GM18499 (cell line): ENCODE results near the gene NAP1L1.

Source experiments
- ATAC-seq: cut with Tn5 transposase; IDR thresholded peaks from one replicate; pipeline ENCODE4 v1.9.1; 2021; ENCODE audit warnings: moderate number of reproducible peaks; ENCODE audit not compliant: insufficient read depth, unreplicated experiment

The NAP1L1 gene

DNA sequence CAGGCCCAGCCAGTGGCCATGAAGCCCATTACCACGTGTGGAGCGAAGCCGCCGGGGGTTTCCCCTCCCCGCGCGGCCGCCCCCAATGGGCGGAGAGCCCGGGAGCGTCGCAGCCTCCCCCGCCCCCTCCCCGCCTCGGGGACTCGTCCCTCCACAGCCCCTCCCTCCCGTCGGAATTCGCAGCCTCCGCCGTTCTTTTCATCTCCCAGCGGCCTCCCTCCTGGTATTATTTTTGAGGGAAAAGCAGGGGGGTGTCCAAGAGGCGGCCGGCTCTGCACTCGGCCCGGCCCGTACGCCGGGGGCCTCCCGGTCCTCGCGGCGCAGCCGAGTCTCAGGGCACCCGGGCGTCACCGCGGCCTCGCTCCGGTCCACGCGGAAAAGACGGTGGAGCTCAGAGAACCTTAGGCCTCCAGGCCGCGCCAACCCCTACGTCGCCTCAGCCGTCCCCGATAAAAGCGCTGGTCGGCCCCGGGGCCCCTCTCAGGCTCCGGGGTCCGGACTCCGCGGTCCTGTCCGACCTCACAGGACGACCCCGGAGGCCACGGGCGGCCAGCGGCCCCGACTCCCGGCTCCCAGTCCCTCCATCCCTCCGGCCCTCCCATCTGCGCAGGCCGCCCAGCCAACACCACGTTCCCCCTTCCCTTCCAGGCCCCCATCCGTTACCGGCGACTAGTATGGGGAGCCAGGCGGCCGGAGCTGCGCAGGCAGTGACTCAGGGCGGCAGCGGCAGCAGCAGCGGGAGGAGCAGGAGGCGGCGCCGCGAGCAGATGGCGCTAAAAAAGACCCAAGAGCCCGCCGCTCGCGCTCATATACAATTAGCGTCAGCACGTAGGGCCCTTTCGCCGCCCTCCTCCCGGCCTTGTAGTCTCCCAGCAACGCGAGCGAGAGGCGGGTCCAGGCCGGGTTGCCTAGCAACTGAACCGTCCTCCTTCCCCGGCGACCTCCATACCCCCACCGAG is at the start of gene NAP1L1:
Gene NAP1L1, minus strand, starts transcription at position 782 of the 959 bp plus-strand sequence. CDS start 10,466 bp downstream, outside the sequence.
- ATAC-seq, result peak; percentile 88

DNA sequence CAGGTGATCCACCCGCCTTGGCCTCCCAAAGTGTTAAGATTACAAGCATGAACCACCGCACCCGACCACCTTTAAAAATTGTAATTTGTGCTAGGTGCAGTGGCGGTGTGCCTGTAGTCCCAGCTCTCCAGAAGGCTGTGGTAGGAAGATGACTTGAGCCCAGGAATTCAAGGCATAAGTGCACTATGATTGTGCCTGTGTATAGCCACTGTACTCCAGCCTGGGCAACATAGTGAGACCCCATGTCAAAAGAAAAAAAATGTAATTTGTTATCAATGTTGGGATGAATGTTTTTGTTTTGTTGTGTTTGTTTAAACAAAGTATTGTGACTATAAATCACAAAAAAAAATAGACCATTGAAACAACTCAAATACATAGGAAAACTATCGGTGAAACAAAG is 43.1 kb upstream of the NAP1L1 start:
- no peak for ATAC-seq

DNA sequence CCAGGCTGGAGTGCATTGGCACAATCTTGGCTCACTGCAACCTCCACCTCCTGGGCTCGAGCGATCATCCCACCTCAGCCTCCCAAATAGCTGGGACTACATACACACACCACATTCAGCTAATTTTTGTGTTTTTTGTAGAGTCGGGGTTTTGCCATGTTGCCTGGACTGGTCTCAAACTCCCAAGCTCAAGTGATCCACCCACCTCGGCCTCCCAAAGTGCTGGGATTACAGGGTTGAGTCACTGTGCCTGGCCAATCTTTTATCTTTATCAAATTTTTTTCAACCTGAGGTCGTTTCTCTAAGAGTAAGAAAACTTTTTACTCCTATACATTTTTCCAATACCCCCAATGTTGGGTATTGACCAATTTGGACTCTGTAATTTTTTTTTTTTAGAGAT is 40.0 kb upstream of the NAP1L1 start:
- ATAC-seq, result no peak

- ATAC-seq, result no peak
These were observed 39.1 kb upstream of the NAP1L1 start for GRCh38 chr12:76123259-76124212.

GRCh38 chr12:76119887-76120286 is 35.4 kb upstream of the NAP1L1 start:
- no peak for ATAC-seq

GRCh38 chr12:76117751-76118150 is 33.3 kb upstream of the NAP1L1 start:
- no peak for ATAC-seq

- ATAC-seq, result no peak
These were observed 32.7 kb upstream of the NAP1L1 start for GRCh38 chr12:76117067-76117691.

- ATAC-seq, result no peak
These were observed 29.6 kb upstream of the NAP1L1 start for GRCh38 chr12:76113800-76114757.

DNA sequence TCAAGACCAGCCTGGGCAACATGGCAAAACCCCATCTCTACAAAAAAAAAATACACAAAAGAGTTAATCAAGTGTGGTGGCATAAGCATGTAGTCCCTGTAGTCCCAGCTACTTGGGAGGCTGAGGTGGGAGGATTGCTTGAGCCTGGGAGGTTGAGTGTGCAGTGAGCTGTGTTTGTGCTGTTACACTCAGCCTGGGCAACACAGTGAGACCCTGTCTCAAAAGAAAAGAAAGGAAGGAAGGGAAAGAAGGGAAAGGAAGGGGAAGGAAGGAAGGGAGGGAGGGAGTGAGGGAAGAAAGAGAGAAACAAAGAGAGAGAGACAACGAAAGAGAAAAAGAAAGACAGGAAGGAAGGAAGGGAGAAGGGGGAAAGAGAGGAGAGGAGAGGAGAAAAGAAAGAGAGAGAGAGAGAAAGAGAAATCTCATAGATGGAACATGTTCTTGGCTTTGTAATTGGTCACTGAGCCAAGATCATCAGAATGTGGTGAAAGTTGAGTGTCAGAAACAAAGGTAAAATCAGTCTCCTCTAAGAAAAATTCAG is 26.8 kb upstream of the NAP1L1 start:
- no peak for ATAC-seq

GRCh38 chr12:76109879-76110278 is 25.4 kb upstream of the NAP1L1 start:
- no peak for ATAC-seq

DNA sequence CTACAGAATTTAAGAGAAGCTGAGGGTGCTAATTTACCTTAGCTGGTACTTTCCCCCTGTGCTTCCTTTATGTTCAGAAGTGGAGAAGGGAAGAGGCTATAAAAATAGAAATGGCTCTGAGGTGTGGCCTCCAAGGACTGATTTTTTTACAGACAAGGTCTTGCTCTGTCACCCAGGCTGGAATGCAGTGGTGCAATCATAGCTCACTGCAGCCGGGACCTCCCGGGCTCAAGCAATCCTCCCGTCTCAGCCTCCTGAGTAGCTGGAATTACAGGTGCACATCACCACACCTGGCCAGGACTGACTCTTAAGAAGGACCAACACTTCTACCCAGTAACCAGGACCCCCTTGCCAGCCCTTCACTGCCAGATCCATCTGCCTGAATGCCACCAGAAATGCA is 23.9 kb upstream of the NAP1L1 start:
- ATAC-seq, result no peak

GRCh38 chr12:76106631-76107030 is 22.1 kb upstream of the NAP1L1 start:
- no peak for ATAC-seq

GRCh38 chr12:76103958-76104357 is 19.5 kb upstream of the NAP1L1 start:
- no peak for ATAC-seq

DNA sequence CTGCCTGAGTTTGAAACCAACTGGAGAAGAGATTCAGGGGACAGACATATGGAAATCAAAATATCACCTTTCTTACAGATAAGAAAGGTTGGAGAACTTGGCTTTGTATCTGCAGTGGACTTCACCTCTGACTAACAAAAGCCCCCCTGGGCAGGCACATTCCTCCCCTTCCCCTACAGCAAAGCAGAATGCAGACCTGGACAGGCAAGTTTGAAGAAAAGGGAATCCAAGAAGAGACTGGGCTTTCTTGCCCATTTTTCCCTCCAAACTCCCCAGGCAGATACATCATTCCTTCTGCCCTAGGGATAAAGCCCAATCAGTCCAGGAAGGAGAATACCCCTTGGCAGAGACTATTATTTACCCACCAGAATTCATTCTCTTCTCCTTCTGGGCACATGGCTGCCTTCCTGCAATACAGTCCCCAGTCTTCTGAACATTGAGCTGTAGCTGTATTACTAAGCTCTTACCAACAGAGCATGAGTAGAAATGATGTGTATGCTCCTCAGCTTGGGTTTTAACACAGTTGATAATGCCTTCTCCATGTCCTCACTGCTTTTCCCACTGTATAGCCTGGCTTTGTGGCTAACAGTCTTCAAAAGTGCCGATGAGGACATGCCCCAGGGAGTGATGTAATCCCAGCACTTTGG is 17.4 kb upstream of the NAP1L1 start:
- ATAC-seq, result no peak

DNA sequence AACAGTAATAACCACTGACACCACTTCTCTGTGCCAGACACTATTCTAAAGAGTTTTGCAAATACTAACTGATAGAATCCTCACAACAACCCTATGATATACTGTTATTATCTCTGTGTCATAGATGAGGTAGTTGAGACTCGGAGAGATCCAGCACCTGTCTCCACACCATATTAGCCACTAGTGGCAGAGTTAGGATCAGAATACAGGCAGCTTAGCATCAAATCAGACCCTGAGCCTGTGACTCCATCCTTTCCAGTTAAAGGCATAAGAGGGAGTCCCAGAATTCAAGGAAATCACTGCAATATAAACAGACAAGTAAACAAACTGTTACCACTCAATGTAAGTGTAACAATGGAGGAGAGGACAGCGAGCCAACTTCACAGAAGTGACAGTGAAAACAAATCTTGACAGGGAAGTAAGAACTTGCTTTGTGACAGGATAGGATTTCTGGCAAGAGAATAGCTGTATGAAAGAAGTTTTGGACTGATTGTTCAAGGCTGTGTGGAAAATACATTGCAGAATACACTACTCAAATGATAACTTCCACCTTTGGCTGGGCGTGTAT is 11.7 kb upstream of the NAP1L1 start:
- ATAC-seq, result no peak

DNA sequence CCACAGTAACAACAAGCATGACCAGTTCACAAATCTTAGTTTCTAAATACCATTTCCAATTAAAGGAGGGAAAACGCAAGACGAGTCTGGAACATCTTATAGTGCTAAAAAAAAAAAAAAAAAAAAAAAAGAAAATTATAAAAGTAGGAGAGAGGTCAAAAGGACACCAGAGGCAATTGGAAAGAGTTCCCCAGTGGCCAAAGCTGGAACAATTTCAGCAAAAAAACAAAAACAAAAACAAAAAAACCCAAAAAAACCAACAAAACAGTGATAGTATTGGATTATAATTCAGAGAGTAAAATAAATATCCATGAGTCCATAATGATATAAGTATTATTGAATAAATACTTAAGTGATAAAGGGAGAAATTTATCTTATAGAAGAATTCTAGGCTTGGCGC is 10.3 kb upstream of the NAP1L1 start:
- ATAC-seq, result no peak

- no peak for ATAC-seq
These were observed 6.8 kb upstream of the NAP1L1 start for GRCh38 chr12:76091246-76091754.

DNA sequence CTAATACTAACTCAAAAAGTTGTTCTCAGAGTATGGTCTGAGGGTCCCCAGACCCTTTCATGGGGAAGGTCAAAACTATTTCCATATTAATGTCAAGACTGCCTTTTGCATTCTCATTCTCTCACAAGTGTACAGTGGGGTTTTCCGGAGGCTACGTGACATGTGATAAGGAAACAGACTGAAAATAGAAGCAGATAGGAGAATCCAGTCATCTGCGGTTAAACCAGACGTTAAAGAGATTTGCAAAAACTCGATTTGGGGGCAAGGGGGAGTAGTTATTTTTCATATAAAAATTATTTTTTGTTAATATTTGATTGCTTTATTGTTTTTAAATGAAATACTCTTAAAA is 1.0 kb upstream of the NAP1L1 start:
- ATAC-seq, result no peak
